GM10266 (cell line): ENCODE measurements around the gene VWA3A.
"Not testable (repeated sequence)": the region's sequence is repeated elsewhere in the genome, so short reads cannot be mapped to it uniquely, and the experiment has no call there.

ENCODE experiments used
- DNase-seq: peaks from one replicate; pipeline ENCODE4 v3.0.0; 2012; ENCODE audit errors: extremely low spot score
- TF ChIP-seq, protein P1 (sequence below): IDR thresholded peaks from 2 replicates; pipeline ENCODE4 v1.5.1; 2012; ENCODE audit warnings: mild to moderate bottlenecking, low read depth; ENCODE audit not compliant: control insufficient read depth, insufficient read depth; ENCODE audit errors: missing control alignments

VWA3A gene

GRCh38 chr16:22123759-22124490, 31.6 kb downstream of the VWA3A start:
- no peak for DNase-seq
- TF ChIP-seq, protein P1, sequence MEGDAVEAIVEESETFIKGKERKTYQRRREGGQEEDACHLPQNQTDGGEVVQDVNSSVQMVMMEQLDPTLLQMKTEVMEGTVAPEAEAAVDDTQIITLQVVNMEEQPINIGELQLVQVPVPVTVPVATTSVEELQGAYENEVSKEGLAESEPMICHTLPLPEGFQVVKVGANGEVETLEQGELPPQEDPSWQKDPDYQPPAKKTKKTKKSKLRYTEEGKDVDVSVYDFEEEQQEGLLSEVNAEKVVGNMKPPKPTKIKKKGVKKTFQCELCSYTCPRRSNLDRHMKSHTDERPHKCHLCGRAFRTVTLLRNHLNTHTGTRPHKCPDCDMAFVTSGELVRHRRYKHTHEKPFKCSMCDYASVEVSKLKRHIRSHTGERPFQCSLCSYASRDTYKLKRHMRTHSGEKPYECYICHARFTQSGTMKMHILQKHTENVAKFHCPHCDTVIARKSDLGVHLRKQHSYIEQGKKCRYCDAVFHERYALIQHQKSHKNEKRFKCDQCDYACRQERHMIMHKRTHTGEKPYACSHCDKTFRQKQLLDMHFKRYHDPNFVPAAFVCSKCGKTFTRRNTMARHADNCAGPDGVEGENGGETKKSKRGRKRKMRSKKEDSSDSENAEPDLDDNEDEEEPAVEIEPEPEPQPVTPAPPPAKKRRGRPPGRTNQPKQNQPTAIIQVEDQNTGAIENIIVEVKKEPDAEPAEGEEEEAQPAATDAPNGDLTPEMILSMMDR, result no peak

GRCh38 chr16:22124583-22125284, 32.4 kb downstream of the VWA3A start:
- no peak for DNase-seq
- TF ChIP-seq, protein P1, result no peak

DNA sequence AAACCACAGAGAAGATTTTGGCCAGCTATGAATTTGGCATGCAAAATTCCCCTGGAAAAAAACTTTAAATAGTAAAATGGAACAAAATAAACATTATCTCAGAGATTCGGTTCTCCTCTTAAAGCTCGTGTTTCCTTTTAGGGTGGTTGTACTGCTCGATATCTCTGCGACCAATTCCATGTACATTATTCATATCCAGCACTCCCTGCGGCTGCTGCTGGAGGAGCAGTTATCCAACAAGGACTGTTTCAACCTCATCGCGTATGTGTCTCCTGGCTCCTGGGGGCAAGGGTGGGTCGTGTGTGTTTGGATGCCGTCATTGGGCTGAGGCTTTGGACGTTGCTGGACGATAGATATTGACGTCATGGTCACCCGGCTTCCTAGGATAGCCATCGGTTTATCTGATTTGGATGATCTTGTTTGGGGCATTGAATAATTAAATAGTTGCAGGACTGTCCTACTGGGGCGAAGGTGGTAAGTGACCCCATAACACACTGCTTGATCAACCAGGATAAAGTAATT, 33.8 kb downstream of the VWA3A start:
- TF ChIP-seq, protein P1, result no peak
- no peak for DNase-seq

DNA sequence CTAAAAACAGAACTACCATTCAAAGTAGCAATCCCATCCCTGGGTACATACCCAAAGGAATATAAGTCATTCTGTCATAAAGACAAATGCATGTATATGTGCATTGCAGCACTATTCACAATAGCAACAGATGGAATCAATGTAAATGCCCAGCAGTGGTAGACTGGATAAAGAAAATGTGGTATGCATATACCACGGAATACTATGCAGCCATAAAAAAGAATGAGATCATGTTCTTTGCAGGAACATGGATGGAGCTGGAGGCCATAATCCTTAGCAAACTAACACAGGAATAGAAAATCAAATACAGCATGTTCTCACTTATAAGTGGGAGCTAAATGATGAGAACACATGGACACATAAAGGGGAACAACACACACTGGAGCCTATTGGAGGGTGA, 36.2 kb downstream of the VWA3A start:
- not testable (repeated sequence) for DNase-seq

DNA sequence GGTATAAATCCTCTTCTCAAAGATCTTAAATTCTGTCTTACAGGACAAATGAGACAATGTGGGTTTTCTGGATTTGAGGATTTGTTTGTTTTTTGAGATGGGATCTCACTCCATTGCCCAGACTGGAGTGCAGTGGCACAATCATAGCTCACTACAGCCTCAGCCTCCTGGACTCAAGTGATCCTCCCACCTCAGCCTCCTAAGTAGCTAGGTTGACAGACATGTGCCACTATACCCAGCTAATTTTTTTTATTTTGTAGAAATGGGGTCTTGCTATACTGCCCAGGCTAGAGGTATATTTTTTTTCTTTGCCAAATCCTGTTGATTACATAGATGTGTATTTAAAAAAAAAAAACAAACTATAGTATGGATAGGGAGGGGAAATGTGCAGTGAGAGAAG, 38.2 kb downstream of the VWA3A start:
- no peak for DNase-seq
- TF ChIP-seq, protein P1, result no peak

- TF ChIP-seq, protein P1, result no peak
- no peak for DNase-seq
Measured at GRCh38 chr16:22132801-22133200, 40.5 kb downstream of the VWA3A start.

DNA sequence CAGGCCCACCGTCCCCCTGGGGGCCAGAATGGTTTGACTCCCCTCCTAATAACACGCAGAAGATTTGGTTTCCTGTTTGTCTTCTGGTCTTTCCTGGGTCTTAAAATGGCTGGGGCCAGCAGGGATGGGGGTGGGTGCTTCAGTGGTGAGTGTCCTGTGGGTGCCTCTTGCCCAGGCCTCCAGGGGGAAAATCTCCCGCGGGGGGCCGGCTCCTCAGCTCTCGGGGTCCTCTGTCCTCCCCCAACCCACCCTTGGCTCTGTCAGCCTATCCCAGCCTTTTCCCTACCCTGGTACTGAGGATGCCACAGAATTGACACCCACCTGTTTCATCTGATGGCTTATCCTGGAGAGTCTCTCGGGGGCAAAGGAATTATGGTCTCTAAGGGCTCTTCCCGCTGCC, 46.1 kb downstream of the VWA3A start:
- DNase-seq, result no peak

More for the DNA sequence above, 46.1 kb downstream of the VWA3A start:
- TF ChIP-seq, protein P1, result no peak
